Measurements from ENCODE around the gene GPN1. TPM values are rescaled to one million over a fixed set of nuclear protein-coding genes. Genes with fewer than 3 reads are reported as not detected.

The GPN1 gene
- polyA plus RNA-seq: 41.5 TPM
- long read RNA-seq, donor 1, transcript GPN1-212 (14 exons, 1,832 nt): major isoform, 5 of 27 reads
- long read RNA-seq, donor 1, partial matches to known transcripts: 22 of 27 reads
- long read RNA-seq, donor 1, other reads (novel, unspliced or antisense): 0 of 27 reads
- long read RNA-seq, donor 2, transcript GPN1-212 (14 exons, 1,832 nt): major isoform, 21 of 186 reads
- long read RNA-seq, donor 2, partial matches to known transcripts: 155 of 186 reads
- long read RNA-seq, donor 2, other reads (novel, unspliced or antisense): 10 of 186 reads
- long read RNA-seq, donor 3: 0 reads
- long read RNA-seq, donor 4: 0 reads
- long read RNA-seq, donor 5, transcript GPN1-212 (14 exons, 1,832 nt): major isoform, 11 of 34 reads
- long read RNA-seq, donor 5, partial matches to known transcripts: 23 of 34 reads
- long read RNA-seq, donor 5, other reads (novel, unspliced or antisense): 0 of 34 reads
- long read RNA-seq, donor 6, transcript GPN1-212 (14 exons, 1,832 nt): major isoform, 19 of 105 reads
- long read RNA-seq, donor 6, partial matches to known transcripts: 86 of 105 reads
- long read RNA-seq, donor 6, other reads (novel, unspliced or antisense): 0 of 105 reads
- long read RNA-seq, donor 7, transcript GPN1-212 (14 exons, 1,832 nt): major isoform, 6 of 23 reads
- long read RNA-seq, donor 7, partial matches to known transcripts: 17 of 23 reads
- long read RNA-seq, donor 7, other reads (novel, unspliced or antisense): 0 of 23 reads
- long read RNA-seq, donor 8, transcript GPN1-212 (14 exons, 1,832 nt): major isoform, 23 of 90 reads
- long read RNA-seq, donor 8, partial matches to known transcripts: 61 of 90 reads
- long read RNA-seq, donor 8, other reads (novel, unspliced or antisense): 6 of 90 reads
- long read RNA-seq, donor 9, transcript GPN1-212 (14 exons, 1,832 nt): major isoform, 10 of 155 reads
- long read RNA-seq, donor 9, partial matches to known transcripts: 126 of 155 reads
- long read RNA-seq, donor 9, other reads (novel, unspliced or antisense): 19 of 155 reads
- long read RNA-seq, donor 10, transcript GPN1-212 (14 exons, 1,832 nt): major isoform, 22 of 57 reads
- long read RNA-seq, donor 10, partial matches to known transcripts: 29 of 57 reads
- long read RNA-seq, donor 10, other reads (novel, unspliced or antisense): 6 of 57 reads
- long read RNA-seq, donor 11, transcript GPN1-212 (14 exons, 1,832 nt): major isoform, 11 of 66 reads
- long read RNA-seq, donor 11, partial matches to known transcripts: 41 of 66 reads
- long read RNA-seq, donor 11, other reads (novel, unspliced or antisense): 14 of 66 reads

DNA sequence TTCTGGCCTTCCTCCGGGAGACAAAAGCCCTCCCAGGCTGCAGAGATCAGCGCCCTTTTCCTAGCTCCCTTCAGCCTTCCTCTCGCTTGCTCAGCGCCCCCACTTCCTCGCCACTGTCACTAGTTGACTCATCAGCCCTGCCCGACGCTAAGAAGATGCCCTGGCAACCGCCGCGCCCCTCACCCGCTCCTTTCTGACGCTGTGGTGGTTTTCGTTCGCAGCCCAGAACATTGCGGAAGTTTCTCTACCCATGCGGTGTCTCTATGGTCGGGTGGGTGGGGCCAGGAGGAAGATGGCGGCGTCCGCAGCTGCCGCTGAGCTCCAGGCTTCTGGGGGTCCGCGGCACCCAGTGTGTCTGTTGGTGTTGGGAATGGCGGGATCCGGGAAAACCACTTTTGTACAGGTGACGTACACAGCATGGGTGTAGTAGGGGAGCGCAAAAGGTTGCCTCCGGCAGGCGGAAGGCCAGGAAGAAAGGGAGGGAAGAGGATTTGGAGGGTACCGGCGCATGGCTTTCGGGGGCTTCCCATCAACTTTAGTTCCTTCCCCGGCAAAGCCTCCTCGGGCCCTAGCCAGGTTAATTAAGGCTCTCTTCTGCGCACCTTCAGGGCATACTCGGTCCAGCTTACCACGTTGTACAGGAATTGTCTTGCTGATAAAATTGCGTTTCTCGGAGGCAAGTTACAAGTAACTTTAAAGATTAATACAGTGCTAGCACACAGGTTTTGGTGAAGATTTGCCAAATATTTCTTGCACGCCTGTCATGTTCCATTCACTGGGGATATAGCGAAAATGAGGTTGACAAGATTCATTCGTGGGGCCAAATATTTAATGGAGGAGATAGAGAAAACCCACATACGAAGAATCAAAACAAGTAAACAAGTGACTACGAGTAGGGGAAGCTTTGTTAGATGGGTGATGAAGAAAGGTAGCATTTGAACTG, at the start of gene GPN1, which contains the start of gene CCDC121:
GPN1 (plus strand) TSS at position 284 of the 943 bp plus-strand sequence; CDS start at position 293, 9 bp downstream.
CCDC121 (minus strand) TSS at position 246 of the 943 bp plus-strand sequence. CDS start 1,213 bp downstream, outside the sequence.
- 12% methylated on average over 6 of the region's 44 CpGs for WGBS (ENCODE audit: insufficient coverage, low lambda C conversion rate)
- Histone ChIP-seq H3K4me3 (ENCODE audit: low read length) (peak within 1 kb of the TSS; percentile 88), H3K27me3 (ENCODE audit: control insufficient read depth, insufficient read depth, low read length) (no peaks in the 10 kb centered on the region), H3K36me3 (ENCODE audit: control insufficient read depth, insufficient read depth, low read length) (peaks cover 24% of the 10 kb centered on the region), H3K9me3 (ENCODE audit: control insufficient read depth, low read depth, low read length) (no peaks in the 10 kb centered on the region), H3K27ac (ENCODE audit: low read length) (peak within 1 kb of the TSS; percentile 53), H3K4me1 (ENCODE audit: control insufficient read depth, insufficient read depth, low read length) (peaks cover 7% of the 10 kb centered on the region)
- peak; percentile 85 to 90 for DNase-seq

GRCh38 chr2:27581417-27582128, 47.3 kb upstream of the GPN1 start:
- Histone ChIP-seq H3K36me3 (ENCODE audit: control insufficient read depth, insufficient read depth, low read length) (no peaks in the 10 kb centered on the region), H3K4me1 (ENCODE audit: control insufficient read depth, insufficient read depth, low read length) (peaks cover 6% of the 10 kb centered on the region), H3K27ac (ENCODE audit: low read length) (no peak overlapping the region), H3K4me3 (ENCODE audit: low read length) (no peak overlapping the region), H3K9me3 (ENCODE audit: control insufficient read depth, low read depth, low read length) (no peaks in the 10 kb centered on the region), H3K27me3 (ENCODE audit: control insufficient read depth, insufficient read depth, low read length) (peaks cover 4% of the 10 kb centered on the region)
- no CpG with 5 or more reads among the region's 19 CpGs for WGBS (ENCODE audit: insufficient coverage, low lambda C conversion rate)
- no peak for DNase-seq

DNA sequence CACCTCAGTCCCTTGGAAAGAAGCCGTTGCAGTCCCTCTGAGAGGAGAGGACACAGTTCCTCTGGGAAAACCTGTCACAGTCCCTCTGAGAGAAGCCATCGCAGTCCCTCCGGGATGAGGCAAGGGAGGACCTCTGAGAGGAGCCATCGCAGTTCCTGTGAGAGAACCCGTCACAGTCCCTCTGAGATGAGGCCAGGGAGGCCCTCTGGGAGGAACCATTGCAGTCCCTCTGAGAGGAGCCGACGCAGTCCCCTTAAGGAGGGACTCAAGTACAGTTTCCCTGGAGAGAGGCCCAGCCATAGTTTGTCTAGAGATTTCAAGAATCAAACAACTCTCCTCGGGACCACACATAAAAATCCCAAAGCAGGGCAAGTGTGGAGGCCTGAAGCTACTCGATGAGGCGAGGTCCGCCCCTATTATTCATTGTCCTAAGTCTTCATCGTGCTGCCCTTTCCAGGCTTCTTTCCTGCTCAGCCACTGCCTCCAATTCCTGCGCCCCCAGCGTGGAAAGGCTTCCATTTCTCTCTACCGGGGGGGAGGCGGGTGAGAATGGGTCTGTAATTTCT, 46.6 kb upstream of the GPN1 start:
- Histone ChIP-seq H3K9me3 (ENCODE audit: control insufficient read depth, low read depth, low read length) (no peaks in the 10 kb centered on the region), H3K4me3 (ENCODE audit: low read length) (peak overlapping the region; percentile 61), H3K36me3 (ENCODE audit: control insufficient read depth, insufficient read depth, low read length) (no peaks in the 10 kb centered on the region), H3K27ac (ENCODE audit: low read length) (no peak overlapping the region), H3K27me3 (ENCODE audit: control insufficient read depth, insufficient read depth, low read length) (peaks cover 4% of the 10 kb centered on the region), H3K4me1 (ENCODE audit: control insufficient read depth, insufficient read depth, low read length) (peaks cover 6% of the 10 kb centered on the region)
- no CpG with 5 or more reads among the region's 16 CpGs for WGBS (ENCODE audit: insufficient coverage, low lambda C conversion rate)
- peak in 1 of 2 donors; percentile 24 for DNase-seq

- Histone ChIP-seq H3K27ac (ENCODE audit: low read length) (peak within 1 kb of the TSS; percentile 17), H3K4me3 (ENCODE audit: low read length) (peak within 1 kb of the TSS; percentile 61), H3K4me1 (ENCODE audit: control insufficient read depth, insufficient read depth, low read length) (peaks cover 6% of the 10 kb centered on the region), H3K36me3 (ENCODE audit: control insufficient read depth, insufficient read depth, low read length) (no peaks in the 10 kb centered on the region), H3K9me3 (ENCODE audit: control insufficient read depth, low read depth, low read length) (no peaks in the 10 kb centered on the region), H3K27me3 (ENCODE audit: control insufficient read depth, insufficient read depth, low read length) (peaks cover 4% of the 10 kb centered on the region)
- WGBS (ENCODE audit: insufficient coverage, low lambda C conversion rate): 4% methylated on average over 3 of the region's 38 CpGs
- DNase-seq: peak; percentile 83 to 89
Measured at GRCh38 chr2:27582695-27583389, 46.0 kb upstream of the GPN1 start, which contains the start of gene ZNF512. Gene ZNF512 (plus strand): TSS chr2:27583042. CDS start chr2:27583113, 71 bp downstream.

- peak in 1 of 2 donors; percentile 16 for DNase-seq
- peaks cover 6% of the 10 kb centered on the region for H3K4me1 ChIP-seq (ENCODE audit: control insufficient read depth, insufficient read depth, low read length)
- H3K27me3 ChIP-seq (ENCODE audit: control insufficient read depth, insufficient read depth, low read length): peaks cover 4% of the 10 kb centered on the region
- 0% methylated on average over 1 of the region's 12 CpGs for WGBS (ENCODE audit: insufficient coverage, low lambda C conversion rate)
- H3K4me3 ChIP-seq (ENCODE audit: low read length): peak overlapping the region; percentile 61
- H3K27ac ChIP-seq (ENCODE audit: low read length): peak overlapping the region; percentile 17
- no peaks in the 10 kb centered on the region for H3K9me3 ChIP-seq (ENCODE audit: control insufficient read depth, low read depth, low read length)
- no peaks in the 10 kb centered on the region for H3K36me3 ChIP-seq (ENCODE audit: control insufficient read depth, insufficient read depth, low read length)
Measured at GRCh38 chr2:27583390-27583915, 45.4 kb upstream of the GPN1 start.

DNA sequence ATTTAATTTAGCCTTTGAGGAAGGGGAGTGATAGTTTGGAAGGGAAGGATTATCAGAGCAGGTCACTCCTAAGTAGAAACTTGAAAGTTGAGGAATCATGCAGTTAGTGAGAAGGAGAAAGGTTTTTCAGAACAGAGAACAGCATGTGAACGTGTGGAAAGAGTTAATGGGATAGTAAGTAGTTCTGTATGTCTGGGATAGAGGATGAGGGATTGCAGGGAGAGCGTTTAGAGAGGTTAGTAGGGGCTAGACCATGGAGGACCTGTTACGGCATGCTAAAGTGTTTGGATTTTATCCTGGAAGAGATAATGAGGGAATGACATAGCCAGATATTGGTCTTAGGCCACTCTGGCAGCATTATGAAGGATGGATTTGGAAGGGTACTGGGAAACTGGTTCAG, 44.3 kb upstream of the GPN1 start:
- Histone ChIP-seq H3K27ac (ENCODE audit: low read length) (no peak overlapping the region), H3K9me3 (ENCODE audit: control insufficient read depth, low read depth, low read length) (peaks cover under 1% of the 10 kb centered on the region), H3K4me1 (ENCODE audit: control insufficient read depth, insufficient read depth, low read length) (peaks cover 6% of the 10 kb centered on the region), H3K4me3 (ENCODE audit: low read length) (no peak overlapping the region), H3K27me3 (ENCODE audit: control insufficient read depth, insufficient read depth, low read length) (peaks cover 4% of the 10 kb centered on the region), H3K36me3 (ENCODE audit: control insufficient read depth, insufficient read depth, low read length) (no peaks in the 10 kb centered on the region)
- no CpG with 5 or more reads among the region's 3 CpGs for WGBS (ENCODE audit: insufficient coverage, low lambda C conversion rate)
- DNase-seq: no peak

DNA sequence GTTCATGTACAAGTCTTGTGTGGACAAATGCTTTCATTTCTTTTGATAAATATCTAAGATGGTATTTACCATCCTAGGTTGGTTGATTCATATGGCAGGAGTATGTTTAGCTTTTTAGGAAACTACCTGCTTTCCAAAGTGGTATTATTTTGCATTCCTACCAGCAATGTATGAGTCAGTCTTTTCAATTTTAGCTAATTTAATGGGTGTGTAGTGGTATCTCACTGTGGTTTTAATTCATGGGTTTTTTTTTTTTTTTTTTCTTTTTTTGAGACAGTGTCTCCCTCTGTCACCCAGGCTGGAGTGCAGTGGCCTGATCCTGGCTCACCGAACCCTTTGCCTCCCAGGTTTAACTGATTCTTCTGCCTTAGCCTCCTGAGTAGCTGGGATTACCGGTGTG, 41.8 kb upstream of the GPN1 start:
- Histone ChIP-seq H3K27ac (ENCODE audit: low read length) (no peak overlapping the region), H3K9me3 (ENCODE audit: control insufficient read depth, low read depth, low read length) (peaks cover 12% of the 10 kb centered on the region), H3K27me3 (ENCODE audit: control insufficient read depth, insufficient read depth, low read length) (peaks cover 2% of the 10 kb centered on the region), H3K4me3 (ENCODE audit: low read length) (no peak overlapping the region), H3K4me1 (ENCODE audit: control insufficient read depth, insufficient read depth, low read length) (peaks cover 6% of the 10 kb centered on the region), H3K36me3 (ENCODE audit: control insufficient read depth, insufficient read depth, low read length) (no peaks in the 10 kb centered on the region)
- WGBS (ENCODE audit: insufficient coverage, low lambda C conversion rate): no CpG with 5 or more reads among the region's 2 CpGs
- DNase-seq: no peak

GRCh38 chr2:27588308-27588707, 40.5 kb upstream of the GPN1 start:
- Histone ChIP-seq H3K9me3 (ENCODE audit: control insufficient read depth, low read depth, low read length) (peaks cover 20% of the 10 kb centered on the region), H3K4me3 (ENCODE audit: low read length) (no peak overlapping the region), H3K27me3 (ENCODE audit: control insufficient read depth, insufficient read depth, low read length) (no peaks in the 10 kb centered on the region), H3K36me3 (ENCODE audit: control insufficient read depth, insufficient read depth, low read length) (no peaks in the 10 kb centered on the region), H3K4me1 (ENCODE audit: control insufficient read depth, insufficient read depth, low read length) (peaks cover 6% of the 10 kb centered on the region), H3K27ac (ENCODE audit: low read length) (no peak overlapping the region)
- no CpG with 5 or more reads among the region's 2 CpGs for whole genome bisulfite sequencing (ENCODE audit: insufficient coverage, low lambda C conversion rate)
- no peak for DNase-seq
